ENCODE results near the gene TTC33. TPM values are rescaled to one million over a fixed set of nuclear protein-coding genes. Genes with fewer than 3 reads are reported as not detected.

Gene TTC33
- total RNA-seq, 3 donors from 2014 or later (not counting 1 experiment from before 2014, with no cell fraction given), result 7.3 to 11.4 (median 10.0) TPM

DNA sequence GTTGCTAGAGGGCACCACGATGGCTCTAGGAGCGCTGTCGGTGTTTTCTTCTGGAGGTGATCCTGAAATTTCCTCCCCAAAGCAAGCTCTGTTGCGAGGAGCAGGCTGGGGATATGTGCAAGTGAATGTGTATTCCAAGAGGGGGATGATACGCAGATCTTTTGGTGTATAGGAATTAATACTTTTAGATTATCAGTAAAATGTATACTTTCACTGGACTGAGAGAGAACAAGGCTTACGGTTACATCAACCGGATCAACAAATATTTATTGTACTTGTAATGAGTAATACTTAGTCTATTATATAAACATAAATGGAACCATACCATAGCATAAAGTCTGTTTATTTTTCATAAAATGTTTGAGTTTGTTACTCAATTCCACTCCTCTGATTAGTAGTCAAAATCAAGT is 43.0 kb upstream of the TTC33 start:
- no peaks in the 10 kb centered on the region for H3K9me3 ChIP-seq (ENCODE audit: control insufficient read depth, insufficient read depth, low read length)
- TF ChIP-seq CTCF (IDR thresholded peaks at IDR 0.05), result no peak
- ATAC-seq (no peak), DNase-seq (no peak)
- H3K36me3 ChIP-seq (ENCODE audit: control insufficient read depth, insufficient read depth, low read length), result no peaks in the 10 kb centered on the region
- peak overlapping the region; percentile 96 for H3K4me3 ChIP-seq (ENCODE audit: low read length)
- peak overlapping the region; percentile 96 for H3K27ac ChIP-seq (ENCODE audit: low read length)
- H3K27me3 Mint-ChIP-seq (ENCODE audit: low read depth in 2 of 2), result peaks cover 0 to 7% of the 10 kb centered on the region in 2 donors
- no peaks in the 10 kb centered on the region for H3K9me3 Mint-ChIP-seq
- H3K4me1 Mint-ChIP-seq, result peaks cover 38 to 39% of the 10 kb centered on the region in 2 donors
- H3K4me1 ChIP-seq (ENCODE audit: control insufficient read depth, insufficient read depth, low read length), result peaks cover 8% of the 10 kb centered on the region
- no peaks in the 10 kb centered on the region for H3K36me3 Mint-ChIP-seq
- H3K27ac Mint-ChIP-seq, result peak overlapping the region; percentile 89 to 95
- intact Hi-C loops (cut with micrococcal nuclease), result loop anchor here (1.0 kb wide), 2 partner anchors 35 to 44 kb away; partner anchors contain the start of gene TTC33
- WGBS (ENCODE audit: insufficient coverage), result 0% methylated on average over 5 of the region's 7 CpGs
- no peaks in the 10 kb centered on the region for H3K27me3 ChIP-seq (ENCODE audit: control insufficient read depth, insufficient read depth, low read length)
- H3K4me3 Mint-ChIP-seq, result peak overlapping the region; percentile 92

DNA sequence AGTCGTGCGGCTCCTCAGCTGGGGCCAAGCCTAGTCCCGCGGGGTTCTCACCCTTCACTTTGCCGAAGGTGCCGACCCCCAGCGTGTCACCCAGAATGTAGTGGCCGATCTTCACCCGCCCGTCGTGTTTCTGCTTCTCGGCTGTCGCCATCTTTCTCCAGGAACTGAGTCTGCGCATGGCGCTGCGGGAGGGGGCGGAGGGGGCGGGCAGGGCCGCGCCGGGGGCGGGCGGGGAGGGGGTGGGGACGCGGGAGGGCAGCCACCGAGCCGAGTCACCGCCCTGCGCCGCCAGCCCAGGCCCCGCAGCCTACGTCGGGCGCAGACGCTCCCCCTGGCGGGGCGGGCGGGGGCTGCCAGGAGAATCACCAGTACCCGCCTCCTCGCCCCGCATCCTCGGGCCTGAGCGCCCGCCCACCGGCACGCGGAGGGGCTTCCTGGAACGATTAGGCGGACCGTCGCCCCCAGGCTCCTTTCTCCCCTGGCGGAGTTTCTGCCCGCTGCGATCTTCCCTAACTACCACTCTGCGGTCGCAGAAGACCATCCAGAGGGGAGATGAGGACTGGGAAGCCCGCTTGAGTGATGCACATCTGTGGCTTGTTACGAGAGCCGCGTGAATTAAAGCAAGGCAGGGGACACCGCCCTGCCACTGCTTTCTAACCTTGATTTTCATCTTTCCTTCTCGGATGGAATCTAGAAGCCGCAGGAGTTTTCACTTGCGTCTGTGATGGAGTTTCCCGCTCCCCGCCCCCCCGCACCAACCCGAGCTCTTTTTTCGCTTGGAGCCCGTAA is 42.4 kb upstream of the TTC33 start, which contains the start of gene PRKAA1:
Gene PRKAA1 (minus strand): TSS at position 363 of the 789 bp plus-strand sequence. CDS start 185 bp downstream, at position 178.
- DNase-seq (peak; percentile 92 to 95), ATAC-seq (peak; percentile 93 to 99 (median 95))
- Histone ChIP-seq H3K4me1 (ENCODE audit: control insufficient read depth, insufficient read depth, low read length) (peaks cover 8% of the 10 kb centered on the region), H3K27me3 (ENCODE audit: control insufficient read depth, insufficient read depth, low read length) (no peaks in the 10 kb centered on the region), H3K4me3 (ENCODE audit: low read length) (peak within 1 kb of the TSS; percentile 97), H3K9me3 (ENCODE audit: control insufficient read depth, insufficient read depth, low read length) (no peaks in the 10 kb centered on the region), H3K27ac (ENCODE audit: low read length) (peak within 1 kb of the TSS; percentile 96), H3K36me3 (ENCODE audit: control insufficient read depth, insufficient read depth, low read length) (no peaks in the 10 kb centered on the region)
- TF ChIP-seq CTCF (IDR thresholded peaks at IDR 0.05), result peak; percentile 73
- H3K9me3 Mint-ChIP-seq, result no peaks in the 10 kb centered on the region
- H3K4me3 Mint-ChIP-seq, result peak within 1 kb of the TSS; percentile 92
- no peaks in the 10 kb centered on the region for H3K36me3 Mint-ChIP-seq
- H3K27ac Mint-ChIP-seq, result peak within 1 kb of the TSS; percentile 89 to 95
- peaks cover 43 to 44% of the 10 kb centered on the region in 2 donors for H3K4me1 Mint-ChIP-seq
- intact Hi-C loops (cut with micrococcal nuclease), result loop anchor here (1.0 kb wide), 2 partner anchors 36 to 43 kb away; partner anchors contain the start of gene TTC33
- WGBS (ENCODE audit: insufficient coverage), result under 1% methylated on average over 66 of the region's 70 CpGs
- peaks cover 0 to 7% of the 10 kb centered on the region in 2 donors for H3K27me3 Mint-ChIP-seq (ENCODE audit: low read depth in 2 of 2)

DNA sequence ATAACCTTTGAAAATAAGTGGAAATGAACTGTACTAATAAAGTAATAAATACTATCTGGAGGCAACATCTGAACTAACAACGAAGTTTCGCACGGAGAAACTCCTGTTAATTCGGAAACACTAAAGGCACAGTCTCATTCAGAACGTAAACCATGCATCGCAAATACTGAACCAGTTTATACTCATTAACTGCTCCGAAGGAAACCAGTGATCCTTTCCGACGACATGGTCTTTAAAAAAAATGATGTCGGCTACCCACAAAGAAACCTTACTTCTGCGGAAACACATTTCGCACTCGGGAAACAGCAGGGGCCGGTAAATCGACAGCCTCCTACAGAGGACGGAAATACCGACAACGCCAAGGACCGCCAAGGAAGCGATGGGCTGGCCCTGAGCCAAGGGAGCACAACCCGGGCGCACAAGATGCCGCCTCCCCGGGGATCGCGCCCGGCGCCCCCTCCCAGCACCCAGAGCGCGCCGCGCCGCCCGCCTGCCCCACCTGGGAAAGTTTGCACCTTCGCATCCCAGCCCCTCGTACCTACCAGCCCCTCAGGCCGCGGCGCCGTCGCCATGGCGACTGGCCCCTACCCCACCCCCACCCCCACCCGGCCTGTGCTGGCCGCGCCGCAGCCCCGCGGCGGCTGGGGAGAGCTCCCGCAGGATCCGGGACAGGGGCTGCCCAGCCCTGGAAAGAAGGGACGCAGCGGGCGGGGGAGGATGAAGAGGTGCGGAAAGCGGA is 41.7 kb upstream of the TTC33 start:
- Histone ChIP-seq H3K36me3 (ENCODE audit: control insufficient read depth, insufficient read depth, low read length) (no peaks in the 10 kb centered on the region), H3K4me3 (ENCODE audit: low read length) (peak overlapping the region; percentile 97), H3K9me3 (ENCODE audit: control insufficient read depth, insufficient read depth, low read length) (no peaks in the 10 kb centered on the region), H3K27me3 (ENCODE audit: control insufficient read depth, insufficient read depth, low read length) (no peaks in the 10 kb centered on the region), H3K27ac (ENCODE audit: low read length) (peak overlapping the region; percentile 92), H3K4me1 (ENCODE audit: control insufficient read depth, insufficient read depth, low read length) (peaks cover 8% of the 10 kb centered on the region)
- peak; percentile 24 to 41 (median 33) for ATAC-seq
- H3K27ac Mint-ChIP-seq, result peak overlapping the region; percentile 89 to 95
- peak; percentile 68 to 89 for DNase-seq
- H3K4me1 Mint-ChIP-seq, result peaks cover 43 to 46% of the 10 kb centered on the region in 2 donors
- intact Hi-C loops (cut with micrococcal nuclease), result loop anchor here (1.0 kb wide), 2 partner anchors 37 to 42 kb away; partner anchors contain the start of gene TTC33
- peak overlapping the region; percentile 92 for H3K4me3 Mint-ChIP-seq
- WGBS (ENCODE audit: insufficient coverage), result under 1% methylated on average over 50 of the region's 56 CpGs
- H3K36me3 Mint-ChIP-seq, result no peaks in the 10 kb centered on the region
- H3K9me3 Mint-ChIP-seq, result no peaks in the 10 kb centered on the region
- no peak for TF ChIP-seq CTCF (IDR thresholded peaks at IDR 0.05)
- H3K27me3 Mint-ChIP-seq (ENCODE audit: low read depth in 2 of 2), result peaks cover 0 to 7% of the 10 kb centered on the region in 2 donors
